ENCODE measurements around the gene ADCYAP1R1. TPM values are rescaled to one million over a fixed set of nuclear protein-coding genes. Genes with fewer than 3 reads are reported as not detected.

The ADCYAP1R1 gene
- total and polyA plus RNA-seq, 10 donors, result 0.04 to 5.6 (median 0.50) TPM

DNA sequence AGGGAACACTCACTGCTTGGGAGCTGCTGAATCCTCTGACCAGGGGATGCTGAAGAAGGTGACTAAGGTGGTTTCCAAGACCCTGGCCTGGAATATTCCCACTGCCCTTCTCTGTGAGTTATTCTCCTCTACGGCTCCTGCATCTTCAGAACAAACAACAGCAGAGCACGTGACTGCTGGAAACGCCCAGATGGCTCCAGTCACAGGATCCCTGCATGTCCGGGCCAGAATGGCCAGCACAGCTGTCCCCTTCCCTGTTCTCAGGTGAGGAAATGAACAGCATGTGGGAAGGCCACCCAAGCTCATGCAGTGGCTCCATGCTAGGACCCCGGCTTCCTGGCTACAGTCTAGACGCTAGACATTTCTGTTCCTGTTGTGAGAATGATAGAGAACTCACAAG is 45.3 kb upstream of the ADCYAP1R1 start:
- no peak overlapping the region for H3K4me3 ChIP-seq
- H3K36me3 ChIP-seq, result no peaks in the 10 kb centered on the region
- H3K4me1 ChIP-seq, result no peaks in the 10 kb centered on the region
- WGBS, 5 donors, result 70 to 83% (median 81%) methylated on average over 5 to 6 of the region's 6 CpGs
- no peak overlapping the region for H3K27ac ChIP-seq
- intact Hi-C loops (cut with DNase I; ENCODE audit: low total_unique reads), result no loop called here
- peaks cover 0 to 18% (median 0%) of the 10 kb centered on the region in 7 donors for H3K27me3 ChIP-seq (replicated peaks in 1 of 7)
- peak; percentile 29 for DNase-seq
- TF ChIP-seq POLR2AphosphoS5 (IDR thresholded peaks at IDR 0.05) (no peak), POLR2A (IDR thresholded peaks at IDR 0.05) (no peak)
- TF ChIP-seq, protein P1, sequence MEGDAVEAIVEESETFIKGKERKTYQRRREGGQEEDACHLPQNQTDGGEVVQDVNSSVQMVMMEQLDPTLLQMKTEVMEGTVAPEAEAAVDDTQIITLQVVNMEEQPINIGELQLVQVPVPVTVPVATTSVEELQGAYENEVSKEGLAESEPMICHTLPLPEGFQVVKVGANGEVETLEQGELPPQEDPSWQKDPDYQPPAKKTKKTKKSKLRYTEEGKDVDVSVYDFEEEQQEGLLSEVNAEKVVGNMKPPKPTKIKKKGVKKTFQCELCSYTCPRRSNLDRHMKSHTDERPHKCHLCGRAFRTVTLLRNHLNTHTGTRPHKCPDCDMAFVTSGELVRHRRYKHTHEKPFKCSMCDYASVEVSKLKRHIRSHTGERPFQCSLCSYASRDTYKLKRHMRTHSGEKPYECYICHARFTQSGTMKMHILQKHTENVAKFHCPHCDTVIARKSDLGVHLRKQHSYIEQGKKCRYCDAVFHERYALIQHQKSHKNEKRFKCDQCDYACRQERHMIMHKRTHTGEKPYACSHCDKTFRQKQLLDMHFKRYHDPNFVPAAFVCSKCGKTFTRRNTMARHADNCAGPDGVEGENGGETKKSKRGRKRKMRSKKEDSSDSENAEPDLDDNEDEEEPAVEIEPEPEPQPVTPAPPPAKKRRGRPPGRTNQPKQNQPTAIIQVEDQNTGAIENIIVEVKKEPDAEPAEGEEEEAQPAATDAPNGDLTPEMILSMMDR (IDR thresholded peaks at IDR 0.05 in 8 of 11, conservative IDR thresholded peaks at IDR 0.05 in 3 of 11), result no peak
- H3K9me3 ChIP-seq, result peaks cover 0 to 7% (median 0%) of the 10 kb centered on the region in 8 donors

DNA sequence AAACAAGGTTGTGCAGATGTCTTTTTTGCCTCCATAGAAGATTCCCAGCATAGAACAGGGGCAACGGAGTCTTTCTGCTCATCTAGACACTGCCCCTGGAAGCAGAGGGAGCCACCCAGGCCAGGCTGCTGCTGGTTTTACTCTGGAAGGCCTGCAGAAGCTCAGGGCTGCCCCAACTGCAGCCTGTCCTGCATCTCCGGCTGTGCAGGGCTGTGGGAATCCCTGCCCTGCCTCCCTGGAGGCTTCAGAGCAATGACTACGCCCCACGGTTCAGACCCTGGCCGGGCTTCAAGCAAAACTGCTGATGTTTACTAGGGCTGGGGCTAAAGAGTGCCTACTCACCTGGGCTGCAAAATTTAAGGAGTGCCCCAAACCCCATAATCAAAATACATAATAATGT is 44.5 kb upstream of the ADCYAP1R1 start:
- 75 to 87% (median 82%) methylated on average over 5 of the region's 5 CpGs for WGBS, 5 donors
- Histone ChIP-seq H3K9me3 (peaks cover 0 to 7% (median 0%) of the 10 kb centered on the region in 8 donors), H3K4me1 (no peaks in the 10 kb centered on the region), H3K27ac (no peak overlapping the region), H3K36me3 (no peaks in the 10 kb centered on the region), H3K4me3 (no peak overlapping the region), H3K27me3 (replicated peaks in 1 of 7) (peaks cover 0 to 18% (median 0%) of the 10 kb centered on the region in 7 donors)
- TF ChIP-seq POLR2AphosphoS5 (IDR thresholded peaks at IDR 0.05) (no peak), POLR2A (IDR thresholded peaks at IDR 0.05) (no peak)
- TF ChIP-seq, protein P1 (IDR thresholded peaks at IDR 0.05 in 8 of 11, conservative IDR thresholded peaks at IDR 0.05 in 3 of 11), result no peak
- peak; percentile 57 for DNase-seq
- intact Hi-C loops (cut with DNase I; ENCODE audit: low total_unique reads), result no loop called here

DNA sequence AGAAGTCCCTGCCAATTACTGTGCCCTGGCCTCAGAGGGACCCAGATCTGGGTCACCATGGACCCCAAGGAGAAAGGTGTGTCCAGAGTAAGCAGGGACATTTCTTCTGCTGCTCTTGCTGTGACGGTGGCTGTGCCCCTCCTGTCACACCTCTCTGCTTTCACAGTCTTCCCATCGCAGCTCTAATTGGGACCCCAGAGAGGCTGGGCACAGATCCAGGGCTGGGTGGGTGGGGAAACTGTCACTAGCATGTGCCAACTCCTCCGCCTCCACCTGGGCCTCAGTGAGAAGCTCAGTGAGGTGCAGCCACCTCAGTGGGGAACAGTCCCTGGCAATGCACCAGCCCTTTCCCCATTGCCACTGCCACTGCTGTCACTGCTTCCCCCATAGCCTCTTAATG is 37.3 kb upstream of the ADCYAP1R1 start:
- no peaks in the 10 kb centered on the region for H3K36me3 ChIP-seq
- H3K4me3 ChIP-seq, result no peak overlapping the region
- peaks cover 0 to 24% (median 0%) of the 10 kb centered on the region in 7 donors for H3K27me3 ChIP-seq (replicated peaks in 1 of 7)
- WGBS, 5 donors, result 77 to 86% (median 82%) methylated on average over 3 of the region's 3 CpGs
- TF ChIP-seq, protein P1 (IDR thresholded peaks at IDR 0.05 in 8 of 11, conservative IDR thresholded peaks at IDR 0.05 in 3 of 11), result no peak
- no peak for TF ChIP-seq POLR2AphosphoS5 (IDR thresholded peaks at IDR 0.05)
- no peak for TF ChIP-seq POLR2A (IDR thresholded peaks at IDR 0.05)
- H3K9me3 ChIP-seq, result no peaks in the 10 kb centered on the region
- no peak for DNase-seq
- no peak overlapping the region for H3K27ac ChIP-seq
- intact Hi-C loops (cut with DNase I; ENCODE audit: low total_unique reads), result no loop called here
- H3K4me1 ChIP-seq, result no peaks in the 10 kb centered on the region

DNA sequence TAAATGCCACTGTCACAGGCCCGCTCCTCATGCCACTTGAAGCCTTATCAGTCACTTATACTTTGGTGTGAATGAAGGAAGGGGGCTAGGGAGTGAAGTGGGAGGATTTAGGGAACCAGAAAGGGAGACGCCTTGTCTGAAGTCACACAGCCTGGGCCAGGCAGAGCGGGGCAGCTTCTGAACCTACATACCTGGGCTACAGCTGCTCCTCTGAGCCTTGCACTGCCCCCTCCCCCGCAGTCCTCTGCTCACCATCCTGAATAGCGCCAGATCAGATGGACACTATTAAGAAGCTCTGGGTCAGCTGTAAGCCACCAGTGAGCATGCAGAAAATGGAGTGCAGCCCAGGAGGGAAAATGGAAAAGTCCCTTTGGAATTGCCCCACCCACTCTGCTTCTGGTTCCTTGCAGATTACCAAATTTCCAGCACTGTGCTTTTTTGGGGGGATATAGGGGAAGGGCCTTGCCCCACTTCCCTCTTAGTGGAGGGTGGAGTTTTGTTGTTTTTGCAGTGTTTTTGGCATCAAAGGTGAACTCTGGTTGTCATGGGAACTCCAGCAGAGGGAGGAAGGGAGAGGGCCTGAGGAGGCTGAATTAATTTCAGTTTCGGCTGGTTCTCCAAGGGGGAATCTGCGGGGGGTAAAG is 35.0 kb upstream of the ADCYAP1R1 start:
- intact Hi-C loops (cut with DNase I; ENCODE audit: low total_unique reads), result no loop called here
- WGBS, 5 donors, result 78 to 89% (median 84%) methylated on average over 7 of the region's 7 CpGs
- Histone ChIP-seq H3K36me3 (no peaks in the 10 kb centered on the region), H3K27me3 (replicated peaks in 1 of 7) (peaks cover 0 to 24% (median 0%) of the 10 kb centered on the region in 7 donors), H3K27ac (no peak overlapping the region), H3K4me3 (no peak overlapping the region), H3K4me1 (no peaks in the 10 kb centered on the region), H3K9me3 (no peaks in the 10 kb centered on the region)
- TF ChIP-seq POLR2AphosphoS5 (IDR thresholded peaks at IDR 0.05) (no peak), POLR2A (IDR thresholded peaks at IDR 0.05) (no peak)
- TF ChIP-seq, protein P1 (IDR thresholded peaks at IDR 0.05 in 8 of 11, conservative IDR thresholded peaks at IDR 0.05 in 3 of 11), result no peak
- peak; percentile 61 for DNase-seq
